NCI-H446 treated with DMSO at 0.1 percent for 48 hours (cell line): ENCODE results near the gene PCDHAC1.
A peak's percentile ranks its signal among the peaks of the same experiment; 100 is the strongest.
"Not testable (repeated sequence)": the region's sequence is repeated elsewhere in the genome, so short reads cannot be mapped to it uniquely, and the experiment has no call there.

ENCODE experiments used
- DNase-seq: peaks from one replicate; lab custom pipeline; 2025; lab: John Stamatoyannopoulos, UW

The PCDHAC1 gene, protein sequence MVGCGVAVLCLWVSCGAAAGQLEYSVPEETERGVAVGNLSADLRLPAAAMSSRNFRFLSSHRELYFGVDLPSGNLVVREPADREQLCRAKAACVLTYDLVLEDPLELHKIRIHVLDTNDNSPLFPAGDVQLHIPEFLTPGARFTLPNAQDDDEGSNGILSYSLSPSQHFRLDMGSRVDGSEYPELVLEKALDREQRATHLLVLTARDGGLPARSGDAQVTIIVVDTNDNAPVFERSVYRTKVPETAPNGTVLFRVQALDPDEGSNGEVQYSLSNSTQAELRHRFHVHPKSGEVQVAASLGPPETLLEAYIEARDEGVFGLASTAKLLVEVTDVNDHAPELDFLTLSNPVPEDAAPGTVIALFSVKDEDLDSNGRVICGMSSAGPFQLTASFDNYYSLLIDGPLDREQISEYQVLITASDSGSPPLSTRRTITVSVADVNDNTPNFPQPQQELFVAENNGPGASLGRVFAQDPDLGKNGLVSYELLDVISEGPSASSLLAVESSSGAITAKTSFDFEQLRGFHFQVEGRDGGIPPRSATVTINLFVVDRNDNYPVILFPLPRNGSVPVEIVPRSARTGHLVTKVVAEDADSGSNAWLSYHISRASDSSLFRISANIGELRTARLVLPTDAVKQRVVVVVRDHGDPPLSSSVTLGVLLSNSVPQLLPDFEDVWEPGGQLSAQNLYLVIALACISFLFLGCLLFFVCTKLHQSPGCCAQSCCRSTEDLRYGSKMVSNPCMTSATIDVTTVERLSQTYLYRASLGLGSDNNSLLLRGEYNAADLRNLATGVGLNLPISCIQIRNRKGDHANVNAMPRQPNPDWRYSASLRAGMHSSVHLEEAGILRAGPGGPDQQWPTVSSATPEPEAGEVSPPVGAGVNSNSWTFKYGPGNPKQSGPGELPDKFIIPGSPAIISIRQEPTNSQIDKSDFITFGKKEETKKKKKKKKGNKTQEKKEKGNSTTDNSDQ

DNA sequence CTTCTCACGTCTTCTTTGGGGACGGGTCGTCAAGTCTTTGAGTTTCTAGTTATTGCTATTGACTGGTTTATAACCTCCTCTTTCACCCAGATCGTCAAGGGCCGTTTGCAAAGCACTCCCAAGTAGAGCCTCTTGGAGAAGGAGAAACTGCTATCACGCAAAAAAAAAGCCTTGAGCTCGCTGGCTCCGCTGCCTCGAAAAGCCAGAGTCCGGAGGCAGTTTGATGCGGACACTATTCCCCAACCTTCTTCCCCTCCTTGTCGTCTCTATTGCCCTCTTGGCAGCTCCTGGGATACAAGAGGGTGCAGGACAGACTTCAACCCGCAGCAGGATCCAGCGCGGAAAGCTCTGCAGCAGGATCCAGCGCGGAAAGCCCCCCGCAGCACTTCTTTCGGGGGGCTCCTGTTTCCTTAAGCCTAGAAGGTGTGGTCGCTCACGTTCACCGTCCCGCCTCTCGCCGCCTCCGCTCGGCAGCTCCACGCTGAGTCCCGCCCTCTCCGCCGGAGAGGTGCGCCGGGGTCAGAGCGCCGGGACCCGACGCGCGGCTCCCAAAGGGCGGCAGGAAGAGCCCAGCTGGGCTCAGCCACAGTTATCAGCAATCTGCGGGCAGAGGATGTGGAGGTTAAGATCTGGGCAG, at the start of gene PCDHAC1:
PCDHAC1 (plus strand) TSS at position 494 of the 637 bp plus-strand sequence. CDS start 594 bp downstream, outside the sequence.
- no peak for DNase-seq

DNA sequence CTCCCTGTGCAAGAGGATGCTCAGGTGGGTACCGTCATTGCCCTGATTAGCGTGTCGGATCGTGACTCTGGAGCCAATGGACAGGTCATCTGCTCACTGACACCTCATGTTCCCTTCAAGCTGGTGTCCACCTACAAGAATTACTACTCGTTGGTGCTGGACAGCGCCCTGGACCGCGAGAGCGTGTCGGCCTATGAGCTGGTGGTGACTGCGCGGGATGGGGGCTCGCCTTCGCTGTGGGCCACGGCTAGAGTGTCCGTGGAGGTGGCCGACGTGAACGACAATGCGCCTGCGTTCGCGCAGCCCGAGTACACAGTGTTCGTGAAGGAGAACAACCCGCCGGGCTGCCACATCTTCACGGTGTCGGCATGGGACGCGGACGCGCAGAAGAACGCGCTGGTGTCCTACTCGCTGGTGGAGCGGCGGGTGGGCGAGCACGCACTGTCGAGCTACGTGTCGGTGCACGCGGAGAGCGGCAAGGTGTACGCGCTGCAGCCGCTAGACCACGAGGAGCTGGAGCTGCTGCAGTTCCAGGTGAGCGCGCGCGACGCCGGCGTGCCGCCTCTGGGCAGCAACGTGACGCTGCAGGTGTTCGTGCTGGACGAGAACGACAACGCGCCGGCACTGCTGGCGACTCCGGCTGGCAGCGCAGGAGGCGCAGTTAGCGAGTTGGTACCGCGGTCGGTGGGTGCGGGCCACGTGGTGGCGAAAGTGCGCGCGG, 49.4 kb upstream of the PCDHAC1 start:
- DNase-seq: not testable (repeated sequence)

DNA sequence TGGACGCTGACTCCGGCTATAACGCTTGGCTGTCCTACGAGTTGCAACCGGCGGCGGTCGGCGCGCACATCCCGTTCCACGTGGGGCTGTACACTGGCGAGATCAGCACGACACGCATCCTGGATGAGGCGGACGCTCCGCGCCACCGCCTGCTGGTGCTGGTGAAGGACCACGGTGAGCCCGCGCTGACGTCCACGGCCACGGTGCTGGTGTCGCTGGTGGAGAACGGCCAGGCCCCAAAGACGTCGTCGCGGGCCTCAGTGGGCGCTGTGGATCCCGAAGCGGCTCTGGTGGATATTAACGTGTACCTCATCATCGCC, 48.9 kb upstream of the PCDHAC1 start:
- DNase-seq: no peak

DNA sequence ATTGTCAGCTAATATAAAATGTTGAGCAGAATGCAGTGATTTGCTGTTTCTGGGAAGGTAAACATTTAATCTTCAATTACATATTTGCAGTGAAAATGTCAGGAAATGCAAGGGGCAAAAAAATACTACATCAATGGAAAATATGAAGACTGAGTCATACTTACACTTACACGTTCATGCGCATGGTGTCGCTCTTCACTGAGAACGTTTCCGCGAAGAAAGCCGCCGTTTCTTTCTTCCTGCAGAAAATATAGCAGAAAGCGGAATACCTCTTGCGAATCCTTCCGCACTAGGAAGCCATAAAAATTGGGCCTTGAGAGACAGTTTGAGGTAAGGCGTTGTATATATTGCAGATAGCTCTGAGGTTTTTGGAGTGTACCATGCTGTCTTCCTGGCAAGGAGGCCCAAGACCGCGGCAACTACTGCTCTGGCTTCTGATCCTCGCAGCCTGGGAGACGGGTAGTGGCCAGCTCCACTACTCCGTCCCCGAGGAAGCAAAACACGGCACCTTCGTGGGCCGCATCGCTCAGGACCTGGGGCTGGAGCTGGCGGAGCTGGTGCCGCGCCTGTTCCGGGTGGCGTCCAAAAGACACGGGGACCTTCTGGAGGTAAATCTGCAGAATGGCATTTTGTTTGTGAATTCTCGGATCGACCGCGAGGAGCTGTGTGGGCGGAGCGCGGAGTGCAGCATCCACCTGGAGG, 44.1 kb upstream of the PCDHAC1 start, which contains the start of gene PCDHA13:
PCDHA13 (plus strand) TSS at position 236 of the 702 bp plus-strand sequence; CDS start at position 381, 145 bp downstream.
- no peak for DNase-seq

DNA sequence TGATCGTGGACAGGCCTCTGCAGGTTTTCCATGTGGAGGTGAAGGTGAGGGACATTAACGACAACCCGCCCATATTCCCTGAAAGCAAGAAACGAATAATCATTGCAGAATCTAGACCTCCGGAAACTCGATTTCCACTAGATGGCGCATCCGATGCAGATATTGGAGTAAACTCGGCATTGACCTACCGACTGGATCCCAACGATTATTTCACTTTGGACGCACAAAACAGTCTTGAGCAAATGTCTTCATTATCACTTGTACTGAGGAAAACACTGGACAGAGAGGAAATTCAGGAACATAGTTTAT, 43.6 kb upstream of the PCDHAC1 start:
- no peak for DNase-seq

DNA sequence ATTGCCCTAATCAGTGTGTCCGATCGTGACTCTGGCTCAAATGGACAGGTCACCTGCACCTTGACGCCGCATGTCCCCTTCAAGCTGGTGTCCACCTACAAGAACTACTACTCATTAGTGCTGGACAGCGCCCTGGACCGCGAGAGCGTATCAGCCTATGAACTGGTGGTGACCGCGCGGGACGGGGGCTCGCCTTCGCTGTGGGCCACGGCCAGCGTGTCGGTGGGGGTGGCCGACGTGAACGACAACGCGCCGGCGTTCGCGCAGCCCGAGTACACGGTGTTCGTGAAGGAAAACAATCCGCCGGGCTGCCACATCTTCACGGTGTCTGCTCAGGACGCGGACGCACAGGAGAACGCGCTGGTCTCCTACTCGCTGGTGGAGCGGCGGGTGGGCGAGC, 42.7 kb upstream of the PCDHAC1 start:
- DNase-seq: no peak

DNA sequence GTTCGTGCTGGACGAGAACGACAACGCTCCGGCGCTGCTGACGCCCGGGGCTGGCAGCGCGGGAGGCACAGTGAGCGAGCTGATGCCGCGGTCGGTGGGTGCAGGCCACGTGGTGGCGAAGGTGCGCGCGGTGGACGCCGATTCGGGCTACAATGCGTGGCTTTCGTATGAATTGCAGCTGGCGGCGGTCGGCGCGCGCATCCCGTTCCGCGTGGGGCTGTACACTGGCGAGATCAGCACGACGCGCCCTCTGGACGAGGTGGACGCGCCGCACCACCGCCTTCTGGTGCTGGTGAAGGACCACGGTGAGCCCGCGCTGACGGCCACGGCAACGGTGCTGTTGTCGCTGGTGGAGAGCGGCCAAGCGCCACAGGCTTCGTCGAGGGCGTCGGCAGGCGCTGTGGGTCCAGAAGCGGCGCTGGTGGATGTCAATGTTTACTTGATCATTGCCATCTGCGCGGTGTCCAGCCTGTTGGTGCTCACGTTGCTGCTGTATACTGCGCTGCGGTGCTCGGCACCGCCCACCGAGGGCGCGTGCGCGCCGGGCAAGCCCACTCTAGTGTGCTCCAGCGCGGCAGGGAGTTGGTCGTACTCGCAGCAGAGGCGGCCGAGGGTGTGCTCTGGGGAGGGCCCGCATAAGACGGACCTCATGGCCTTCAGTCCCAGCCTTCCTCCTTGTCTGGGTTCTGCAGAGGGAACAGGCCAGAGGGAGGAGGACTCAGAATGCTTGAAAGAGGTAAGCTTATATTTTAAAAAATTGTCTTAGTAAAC, 42.0 kb upstream of the PCDHAC1 start:
- DNase-seq: no peak

DNA sequence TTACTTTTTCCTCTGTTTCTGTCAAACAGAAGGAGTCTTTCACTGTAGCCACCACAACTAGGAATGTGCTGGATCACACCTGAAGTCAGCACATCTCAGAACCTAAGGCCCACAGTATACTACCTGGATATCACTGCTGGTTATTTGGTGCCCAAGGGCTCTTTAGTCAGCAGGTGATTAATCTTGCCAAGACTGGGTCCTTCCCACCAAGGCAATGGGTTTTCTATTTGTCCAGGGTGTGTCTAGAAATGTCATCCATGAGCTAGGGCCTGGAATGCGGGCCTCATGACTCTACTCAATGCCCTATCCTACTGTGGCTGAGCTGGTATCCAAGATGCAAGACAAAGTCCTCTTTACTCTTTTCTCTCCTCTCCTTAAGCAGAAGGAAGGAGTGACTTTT, 9.8 kb upstream of the PCDHAC1 start:
- DNase-seq: no peak

DNA sequence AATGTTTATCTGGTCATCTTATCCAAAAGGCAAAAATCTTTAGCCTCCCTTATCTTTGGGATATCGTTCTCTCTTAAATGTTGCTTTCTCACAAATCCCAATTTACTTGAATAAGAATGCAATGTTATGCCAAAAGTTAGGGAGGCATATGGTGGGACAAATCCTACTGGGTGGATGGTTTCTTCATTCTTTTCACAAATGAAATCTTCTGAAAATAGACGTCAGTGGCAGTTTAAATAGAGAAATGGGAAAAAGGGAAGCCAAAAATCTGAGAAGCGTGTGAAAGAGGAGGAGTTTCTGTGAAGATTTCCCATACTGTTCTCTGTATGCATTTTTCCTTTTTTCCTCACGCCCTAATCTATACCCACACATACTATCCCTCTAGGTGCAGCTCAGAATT, 2.5 kb upstream of the PCDHAC1 start:
- no peak for DNase-seq

DNA sequence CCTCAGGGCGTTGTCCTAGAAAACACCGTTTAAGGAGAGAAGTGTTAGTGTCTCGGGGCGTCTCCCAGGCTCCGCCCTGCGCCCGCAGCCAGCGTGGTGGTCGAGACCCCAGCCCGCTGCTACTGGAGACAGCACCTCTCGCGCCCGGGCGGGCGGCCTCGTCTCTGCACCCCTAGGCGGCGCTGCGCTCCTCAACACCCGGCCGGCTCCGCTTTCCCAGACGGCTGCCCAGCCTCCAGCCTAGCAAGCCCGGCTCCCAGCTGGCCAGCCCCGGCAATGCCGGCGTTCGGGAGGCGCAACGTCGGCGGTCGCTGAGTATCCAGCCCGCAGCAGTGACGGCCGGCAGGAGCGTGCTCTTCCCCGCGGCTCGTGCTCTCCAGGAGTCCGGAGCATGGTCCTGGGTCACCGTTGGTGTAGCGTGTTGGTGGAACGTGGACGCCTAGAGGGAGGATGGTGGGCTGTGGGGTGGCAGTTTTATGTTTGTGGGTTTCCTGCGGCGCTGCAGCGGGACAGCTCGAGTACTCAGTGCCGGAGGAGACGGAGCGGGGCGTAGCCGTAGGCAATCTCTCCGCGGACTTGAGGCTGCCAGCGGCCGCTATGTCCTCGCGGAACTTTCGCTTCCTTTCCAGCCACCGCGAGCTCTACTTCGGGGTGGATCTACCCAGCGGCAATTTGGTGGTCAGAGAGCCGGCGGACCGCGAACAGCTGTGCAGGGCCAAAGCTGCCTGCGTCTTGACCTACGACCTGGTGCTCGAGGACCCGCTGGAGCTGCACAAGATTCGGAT, 536 bp downstream of the PCDHAC1 start:
- peak; percentile 14 for DNase-seq

DNA sequence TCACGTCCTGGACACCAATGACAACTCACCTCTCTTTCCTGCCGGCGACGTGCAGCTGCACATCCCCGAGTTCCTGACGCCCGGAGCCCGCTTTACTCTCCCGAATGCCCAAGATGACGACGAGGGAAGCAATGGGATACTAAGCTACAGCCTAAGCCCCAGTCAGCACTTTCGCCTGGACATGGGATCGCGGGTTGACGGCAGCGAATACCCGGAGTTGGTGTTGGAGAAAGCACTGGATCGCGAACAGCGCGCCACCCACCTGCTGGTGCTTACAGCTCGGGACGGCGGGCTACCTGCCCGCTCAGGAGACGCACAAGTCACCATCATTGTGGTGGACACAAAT, 1.1 kb downstream of the PCDHAC1 start:
- DNase-seq: no peak

DNA sequence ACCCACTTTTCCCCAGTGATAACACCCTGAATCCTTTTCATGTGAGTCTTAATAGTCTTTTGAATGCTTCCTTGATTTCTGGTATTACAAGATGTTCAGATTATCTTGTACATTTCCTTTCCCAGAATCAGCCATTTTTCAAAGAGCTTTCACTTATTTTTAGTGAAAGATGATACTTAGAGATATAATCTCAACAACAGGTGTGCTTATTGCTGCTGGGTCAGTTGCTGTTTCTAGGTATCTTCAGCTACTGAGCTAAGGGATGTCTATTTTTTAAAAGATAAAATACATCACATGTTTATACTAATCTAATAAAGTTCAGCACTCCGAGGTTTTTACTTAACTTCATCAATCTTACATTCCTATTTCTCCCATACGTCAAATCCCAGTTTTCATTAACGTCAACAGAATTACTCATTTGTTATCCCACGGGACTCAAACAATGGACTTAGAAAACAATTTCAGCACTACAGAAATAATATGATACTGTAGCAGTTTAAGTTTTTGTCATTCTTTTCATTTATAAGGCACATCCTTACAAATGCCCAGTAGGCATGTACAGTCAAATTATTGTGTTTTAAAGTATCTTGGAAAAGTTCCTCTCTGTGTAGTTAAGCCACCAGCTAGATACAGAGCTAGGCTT, 9.0 kb downstream of the PCDHAC1 start:
- no peak for DNase-seq

DNA sequence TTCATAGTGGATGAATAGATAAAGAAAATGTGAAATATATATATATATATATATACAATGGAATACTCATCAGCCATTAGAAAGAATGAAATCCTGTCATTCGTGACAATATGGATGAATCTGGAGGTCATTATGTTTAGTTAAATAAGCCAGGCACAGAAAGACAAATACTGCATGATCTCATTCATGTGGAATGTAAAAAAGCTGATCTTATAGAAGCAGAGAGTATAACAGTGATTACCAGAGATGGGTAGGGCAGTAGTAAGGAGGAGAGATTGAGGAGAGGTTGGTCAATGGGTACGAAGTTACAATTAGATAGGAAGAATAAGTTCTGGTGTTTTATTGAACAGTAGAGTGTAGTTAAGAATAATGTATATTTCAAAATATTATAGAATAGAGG, 20.5 kb downstream of the PCDHAC1 start:
- DNase-seq: no peak

DNA sequence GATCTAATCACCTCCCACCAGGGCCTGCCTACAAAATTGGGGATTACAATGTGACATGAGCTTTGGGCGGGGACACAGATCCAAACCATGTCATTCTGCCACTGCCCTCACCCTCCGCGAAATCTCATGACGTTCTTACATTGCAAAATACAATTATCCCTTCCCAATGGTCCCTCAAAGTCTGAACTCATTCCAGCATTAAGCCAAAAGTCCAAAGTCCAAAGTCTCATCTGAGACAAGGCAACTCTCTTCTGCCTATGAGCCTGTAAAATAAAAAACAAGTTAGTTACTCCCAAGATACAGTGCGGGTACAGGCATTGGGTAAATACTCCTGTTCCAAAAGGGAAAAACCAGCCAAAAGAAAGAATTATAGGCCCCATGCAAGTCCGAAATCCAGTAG, 25.5 kb downstream of the PCDHAC1 start:
- DNase-seq: no peak

DNA sequence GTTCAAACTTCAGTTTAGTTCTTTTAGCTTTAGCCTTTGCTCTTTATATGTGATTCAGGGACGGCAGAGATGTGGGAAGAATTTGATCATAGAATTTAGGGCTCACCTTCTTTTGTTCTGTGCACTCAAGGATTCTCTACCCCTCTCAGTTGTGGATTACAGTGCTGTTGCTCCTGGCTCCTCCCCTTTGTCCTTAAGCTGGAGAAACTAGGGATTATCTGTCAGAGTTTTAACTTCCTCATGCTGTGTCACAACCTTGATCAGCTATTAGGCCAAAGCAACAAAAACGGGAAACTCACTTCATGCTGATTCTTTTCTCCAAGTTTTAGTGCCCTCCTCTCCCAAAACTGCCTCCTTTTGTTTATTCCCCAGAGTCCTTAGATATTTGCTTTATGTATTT, 27.1 kb downstream of the PCDHAC1 start:
- no peak for DNase-seq

DNA sequence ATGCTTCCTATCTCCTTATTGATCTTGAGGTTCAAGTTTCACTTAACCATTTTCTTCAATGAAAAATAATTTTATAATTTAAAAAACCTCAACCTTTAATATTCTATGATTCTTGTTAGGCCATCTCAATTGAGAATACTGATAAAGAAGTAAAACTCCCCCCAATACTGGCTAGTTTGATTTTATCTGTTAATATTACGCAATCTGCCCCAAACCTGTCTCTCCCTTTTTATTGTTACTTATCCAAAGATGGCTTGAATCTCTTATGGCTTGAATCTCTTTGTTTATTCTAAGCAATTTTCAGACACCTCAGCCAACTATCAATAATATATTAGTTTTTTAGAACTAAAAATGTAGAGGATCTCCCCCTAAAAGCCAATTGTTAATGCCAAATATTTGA, 36.1 kb downstream of the PCDHAC1 start:
- no peak for DNase-seq

DNA sequence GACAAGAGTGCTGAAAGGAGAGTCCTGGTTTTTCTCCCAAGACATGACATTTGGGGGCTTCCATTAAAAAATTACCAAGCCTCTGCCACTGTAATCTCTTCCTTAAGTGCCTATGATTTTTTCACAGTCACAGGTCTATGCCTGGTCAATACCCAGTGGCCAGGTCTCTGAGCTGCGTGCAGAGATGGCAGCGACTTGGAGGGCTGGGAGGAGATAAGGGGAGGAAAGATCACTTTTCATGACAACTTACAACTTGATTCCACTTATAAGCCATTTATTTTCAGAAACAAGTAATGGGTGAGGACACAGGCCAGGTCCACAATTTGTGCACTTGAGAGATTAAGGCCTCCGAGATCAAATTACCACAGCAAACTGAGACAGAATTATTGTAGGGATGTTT, 38.3 kb downstream of the PCDHAC1 start:
- no peak for DNase-seq

DNA sequence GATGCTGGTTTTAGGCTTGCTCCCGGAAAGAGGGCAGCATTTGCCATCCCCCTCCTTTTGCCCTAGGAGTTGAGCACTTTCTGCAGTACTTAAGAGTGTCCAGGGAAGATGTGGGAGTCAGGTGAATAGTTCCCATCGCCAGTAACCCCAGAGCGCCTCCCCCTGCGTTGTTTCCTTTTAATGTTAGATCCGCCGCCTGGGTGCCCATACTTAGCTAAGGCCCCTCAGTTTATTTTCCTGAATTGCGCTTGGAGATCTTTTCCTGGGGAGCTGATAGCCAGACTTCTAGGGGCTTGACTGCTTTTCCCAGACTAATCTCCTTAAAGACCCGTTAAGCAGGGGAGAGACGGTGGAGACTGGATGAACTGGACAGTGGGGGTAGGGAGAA, 39.8 kb downstream of the PCDHAC1 start:
- no peak for DNase-seq
